IMR-90 (cell line): ENCODE measurements around the gene BRK1.
"Not testable (repeated sequence)": the region's sequence is repeated elsewhere in the genome, so short reads cannot be mapped to it uniquely, and the experiment has no call there.

Experiments used
- POLR2A ChIP-seq: IDR thresholded peaks from 2 replicates; pipeline ENCODE4 v1.6.1; 2012; ENCODE audit warnings: mild to moderate bottlenecking, low read depth, low read length
- RAD21 ChIP-seq: IDR thresholded peaks from 2 replicates; pipeline ENCODE4 v1.6.1; 2012; ENCODE audit warnings: low read length, improper control_type of control experiment
- TF ChIP-seq, protein P1 (sequence below): conservative IDR thresholded peaks from 2 replicates; pipeline ENCODE4 v1.5.1; 2012; ENCODE audit warnings: mild to moderate bottlenecking, low read depth, low read length, improper control_type of control experiment
- TF ChIP-seq, protein P2 (sequence below): fragments of 150-350 bp; IDR thresholded peaks from 2 replicates; pipeline ENCODE4 v1.6.1; 2017; ENCODE audit warnings: mild to moderate bottlenecking, antibody characterized with exemption, low read length, low read depth

DNA sequence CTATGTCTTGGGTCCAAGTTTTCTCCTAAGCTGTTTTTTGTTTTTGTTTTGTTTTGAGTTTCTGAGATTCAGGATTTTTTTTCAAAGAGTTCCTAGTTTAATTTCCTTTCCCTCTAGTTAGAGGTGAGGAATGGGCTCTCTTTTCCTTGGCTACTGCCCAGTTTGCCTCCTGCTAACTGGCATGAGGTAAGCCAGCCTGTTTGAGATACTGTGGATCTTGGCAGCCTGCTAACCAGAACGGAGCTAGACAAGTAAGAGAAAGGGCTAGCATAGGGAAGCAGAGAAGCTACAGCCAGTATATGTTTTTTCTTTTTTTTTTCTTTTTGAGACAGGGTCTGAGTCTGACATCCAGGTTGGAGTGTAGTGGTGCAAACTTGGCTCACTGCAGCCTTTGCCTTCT lies 24.7 kb upstream of the BRK1 start:
- TF ChIP-seq POLR2A, RAD21: not testable (repeated sequence)
- TF ChIP-seq, protein P1, sequence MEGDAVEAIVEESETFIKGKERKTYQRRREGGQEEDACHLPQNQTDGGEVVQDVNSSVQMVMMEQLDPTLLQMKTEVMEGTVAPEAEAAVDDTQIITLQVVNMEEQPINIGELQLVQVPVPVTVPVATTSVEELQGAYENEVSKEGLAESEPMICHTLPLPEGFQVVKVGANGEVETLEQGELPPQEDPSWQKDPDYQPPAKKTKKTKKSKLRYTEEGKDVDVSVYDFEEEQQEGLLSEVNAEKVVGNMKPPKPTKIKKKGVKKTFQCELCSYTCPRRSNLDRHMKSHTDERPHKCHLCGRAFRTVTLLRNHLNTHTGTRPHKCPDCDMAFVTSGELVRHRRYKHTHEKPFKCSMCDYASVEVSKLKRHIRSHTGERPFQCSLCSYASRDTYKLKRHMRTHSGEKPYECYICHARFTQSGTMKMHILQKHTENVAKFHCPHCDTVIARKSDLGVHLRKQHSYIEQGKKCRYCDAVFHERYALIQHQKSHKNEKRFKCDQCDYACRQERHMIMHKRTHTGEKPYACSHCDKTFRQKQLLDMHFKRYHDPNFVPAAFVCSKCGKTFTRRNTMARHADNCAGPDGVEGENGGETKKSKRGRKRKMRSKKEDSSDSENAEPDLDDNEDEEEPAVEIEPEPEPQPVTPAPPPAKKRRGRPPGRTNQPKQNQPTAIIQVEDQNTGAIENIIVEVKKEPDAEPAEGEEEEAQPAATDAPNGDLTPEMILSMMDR = not testable (repeated sequence)
- TF ChIP-seq, protein P2, sequence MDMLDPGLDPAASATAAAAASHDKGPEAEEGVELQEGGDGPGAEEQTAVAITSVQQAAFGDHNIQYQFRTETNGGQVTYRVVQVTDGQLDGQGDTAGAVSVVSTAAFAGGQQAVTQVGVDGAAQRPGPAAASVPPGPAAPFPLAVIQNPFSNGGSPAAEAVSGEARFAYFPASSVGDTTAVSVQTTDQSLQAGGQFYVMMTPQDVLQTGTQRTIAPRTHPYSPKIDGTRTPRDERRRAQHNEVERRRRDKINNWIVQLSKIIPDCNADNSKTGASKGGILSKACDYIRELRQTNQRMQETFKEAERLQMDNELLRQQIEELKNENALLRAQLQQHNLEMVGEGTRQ = not testable (repeated sequence)
